ES-I3 (cell line): Measurements from ENCODE around the gene PRKG1.
"Not testable (repeated sequence)": the region's sequence is repeated elsewhere in the genome, so short reads cannot be mapped to it uniquely, and the experiment has no call there.

Experiments used
- H3K36me3 ChIP-seq: 2 replicates; pipeline ENCODE4 v1.6.1; 2013; ENCODE audit warnings: mild to moderate bottlenecking, low read length, control low read depth, moderate library complexity; ENCODE audit not compliant: insufficient read depth
- H3K4me1 ChIP-seq: 2 replicates; pipeline ENCODE4 v1.6.1; 2013; ENCODE audit warnings: mild to moderate bottlenecking, control low read depth, low read length; ENCODE audit not compliant: insufficient read depth
- H3K9ac ChIP-seq: 2 replicates; pipeline ENCODE4 v1.6.1; 2013; ENCODE audit warnings: low read depth, mild to moderate bottlenecking, low read length, moderate library complexity
- H3K9me3 ChIP-seq: 2 replicates; pipeline ENCODE4 v1.6.1; 2013; ENCODE audit warnings: mild to moderate bottlenecking, low read length, moderate library complexity; ENCODE audit not compliant: control insufficient read depth, insufficient read depth

The PRKG1 gene

DNA sequence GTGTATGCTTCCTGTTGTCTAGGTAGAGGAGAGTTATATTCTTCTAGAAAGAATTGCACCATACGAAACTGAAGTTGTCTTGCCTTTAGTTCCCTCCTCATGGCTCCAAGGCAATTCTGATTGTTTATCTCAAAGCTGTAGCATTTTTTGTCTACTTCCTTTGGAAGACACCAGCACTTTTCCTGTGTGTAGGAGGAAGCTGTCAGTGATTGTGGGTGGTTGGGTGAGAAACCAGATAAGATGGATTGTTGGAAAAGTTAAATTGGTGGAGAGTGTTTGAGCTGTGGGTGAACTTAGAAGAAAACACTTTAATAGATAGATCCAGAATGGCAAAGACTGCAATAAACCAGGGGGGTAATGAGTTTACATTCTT is 637.2 kb downstream of the PRKG1 start:
- Histone ChIP-seq H3K4me1 (peaks cover 6% of the 10 kb centered on the region; the same call in 1 of the 2 replicates), H3K9ac (no peak overlapping the region), H3K36me3 (no peaks in the 10 kb centered on the region), H3K9me3 (no peaks in the 10 kb centered on the region)

- Histone ChIP-seq H3K36me3 (no peaks in the 10 kb centered on the region), H3K4me1 (peaks cover 6% of the 10 kb centered on the region), H3K9me3 (no peaks in the 10 kb centered on the region), H3K9ac (no peak overlapping the region)
These were observed 642.7 kb downstream of the PRKG1 start for GRCh38 chr10:51716981-51717380.

GRCh38 chr10:51718804-51719291 is 644.6 kb downstream of the PRKG1 start:
- Histone ChIP-seq H3K36me3 (no peaks in the 10 kb centered on the region), H3K4me1 (peaks cover 6% of the 10 kb centered on the region), H3K9ac (no peak overlapping the region), H3K9me3 (no peaks in the 10 kb centered on the region)

DNA sequence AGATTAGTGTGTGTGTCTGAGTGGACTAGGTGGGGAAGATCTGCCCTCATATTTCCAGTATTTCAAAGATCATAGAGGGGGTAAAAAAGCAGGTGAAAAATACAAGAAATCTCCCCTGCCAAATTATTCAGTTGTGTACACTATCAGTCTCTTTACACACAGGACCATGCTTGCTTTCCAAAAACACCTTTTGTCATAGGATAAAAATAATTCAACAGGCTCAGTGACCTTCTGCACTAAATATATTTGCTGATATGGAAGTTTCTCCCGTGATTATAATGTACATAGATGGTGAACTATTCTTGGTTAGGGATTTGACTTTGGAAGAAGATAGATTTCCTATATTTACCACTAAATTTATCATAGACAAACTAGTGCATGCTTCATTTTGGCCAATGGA is 649.8 kb downstream of the PRKG1 start:
- H3K4me1 ChIP-seq, result peaks cover 2% of the 10 kb centered on the region
- no peaks in the 10 kb centered on the region for H3K9me3 ChIP-seq
- H3K9ac ChIP-seq, result no peak overlapping the region
- no peaks in the 10 kb centered on the region for H3K36me3 ChIP-seq

DNA sequence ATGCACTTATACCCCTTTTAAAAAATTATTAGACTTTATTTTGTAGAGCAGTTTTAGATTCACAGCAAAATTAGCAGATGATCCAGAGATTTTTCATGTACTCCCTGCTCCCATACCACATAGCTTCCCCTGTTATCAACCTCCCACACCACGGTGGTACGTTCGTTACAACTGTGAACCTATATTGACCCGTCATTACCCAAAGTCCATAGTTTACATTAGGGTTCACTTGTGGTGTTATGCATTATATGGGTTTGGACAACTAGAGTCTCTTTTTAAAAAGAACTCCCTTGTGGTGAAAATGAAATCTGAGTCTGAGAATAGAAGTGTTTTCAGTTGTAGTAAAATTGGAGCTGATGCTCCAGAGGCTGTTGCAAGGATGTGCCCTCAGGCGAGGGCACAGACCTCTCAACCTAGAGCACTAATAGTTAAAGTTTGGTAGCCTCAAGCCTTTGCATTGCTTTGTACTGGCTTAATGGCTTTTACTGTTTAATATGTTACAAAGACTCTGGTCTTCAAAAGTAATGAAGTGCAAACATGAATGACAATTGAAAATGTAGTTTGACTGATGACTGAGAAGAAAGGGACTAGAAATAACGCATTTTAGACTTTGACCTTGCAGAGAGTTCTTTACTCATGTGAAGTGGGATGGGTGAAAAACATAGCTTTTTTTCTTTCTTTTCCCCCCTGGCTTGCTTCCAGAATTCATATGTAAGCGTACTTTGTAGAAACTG is 655.7 kb downstream of the PRKG1 start:
- Histone ChIP-seq H3K9ac (no peak overlapping the region), H3K9me3 (no peaks in the 10 kb centered on the region), H3K36me3 (no peaks in the 10 kb centered on the region), H3K4me1 (peaks cover 5% of the 10 kb centered on the region; the same call in 1 of the 2 replicates)

DNA sequence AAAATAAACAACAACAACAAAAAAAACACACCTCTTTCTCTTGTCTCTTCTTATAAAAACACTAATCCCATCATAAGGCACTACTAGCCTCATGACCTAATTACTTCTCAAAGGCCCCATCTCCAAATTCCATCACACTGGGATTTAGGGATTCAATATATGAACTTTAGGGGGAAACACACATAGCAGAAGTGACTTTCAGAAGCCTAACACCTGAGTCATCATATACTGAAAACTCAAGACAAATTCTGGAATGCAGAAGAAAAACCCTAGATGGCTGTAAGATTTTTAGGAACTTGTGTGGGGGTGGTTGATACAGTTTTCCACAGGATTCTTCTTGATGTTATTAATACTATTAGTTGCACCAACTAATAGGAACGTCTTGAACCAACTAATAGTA is 658.8 kb downstream of the PRKG1 start:
- H3K9ac ChIP-seq, result no peak overlapping the region
- peaks cover 5% of the 10 kb centered on the region; the same call in 1 of the 2 replicates for H3K4me1 ChIP-seq
- no peaks in the 10 kb centered on the region for H3K36me3 ChIP-seq
- H3K9me3 ChIP-seq, result no peaks in the 10 kb centered on the region

DNA sequence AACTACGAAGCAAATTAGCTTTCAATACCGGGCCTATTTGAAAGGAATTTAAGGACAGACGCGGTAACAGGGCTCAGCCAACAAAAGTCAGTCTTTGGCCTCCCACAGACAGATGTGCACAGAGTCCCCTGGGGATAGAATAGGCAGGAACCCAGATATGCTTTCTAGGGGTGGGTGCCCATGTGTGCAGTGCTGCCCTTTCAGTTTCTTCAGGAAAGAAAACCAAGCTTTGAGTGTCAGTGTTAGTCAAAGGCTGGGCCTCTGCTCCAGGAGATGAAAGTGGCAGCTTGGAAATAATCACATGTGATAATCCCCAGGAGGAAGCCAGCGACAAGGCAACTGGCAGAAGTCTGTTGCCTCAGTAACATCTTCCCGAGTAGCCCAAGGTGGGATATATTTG is 668.9 kb downstream of the PRKG1 start:
- no peak overlapping the region for H3K9ac ChIP-seq
- H3K4me1 ChIP-seq, result peaks cover 3% of the 10 kb centered on the region
- no peaks in the 10 kb centered on the region for H3K36me3 ChIP-seq

DNA sequence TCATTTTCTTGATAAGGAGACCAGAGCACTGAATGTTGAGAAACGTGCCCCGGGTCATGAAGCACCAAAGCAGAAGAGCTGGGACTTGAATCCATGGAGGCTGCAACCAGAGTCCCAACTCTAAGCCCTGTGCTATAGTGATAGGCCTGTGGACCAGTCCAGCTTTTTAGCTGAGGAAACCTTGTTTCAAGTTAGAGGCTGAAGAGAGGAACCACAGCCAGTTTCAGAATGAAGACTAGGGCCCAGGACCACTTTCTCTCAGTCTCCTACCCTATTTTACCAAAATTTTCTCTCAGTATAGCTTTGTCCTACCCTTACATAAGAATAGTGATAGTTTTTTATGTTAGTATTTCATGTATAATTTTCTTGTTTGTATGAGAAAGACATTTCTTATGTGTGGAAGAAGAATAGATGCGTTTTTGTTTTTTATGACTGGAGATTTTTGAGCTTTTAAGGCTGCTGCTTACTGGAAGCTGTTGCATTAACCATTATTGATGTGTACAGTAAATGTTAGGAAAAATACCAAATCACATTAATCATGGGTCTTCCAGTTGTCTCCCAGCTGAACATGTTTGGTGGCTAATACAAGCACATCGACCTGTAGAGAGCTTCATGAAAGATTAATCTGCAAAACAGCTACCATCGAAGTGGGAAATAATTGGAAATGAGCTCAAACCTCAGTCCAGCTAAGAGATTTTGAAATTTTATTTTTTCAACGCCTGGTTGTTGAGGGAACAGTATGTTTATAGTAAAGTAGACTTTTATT is 670.1 kb downstream of the PRKG1 start:
- peaks cover 3% of the 10 kb centered on the region for H3K4me1 ChIP-seq
- no peak overlapping the region for H3K9ac ChIP-seq
- H3K36me3 ChIP-seq, result no peaks in the 10 kb centered on the region
- no peaks in the 10 kb centered on the region for H3K9me3 ChIP-seq

More for the DNA sequence above, 668.9 kb downstream of the PRKG1 start:
- no peaks in the 10 kb centered on the region for H3K9me3 ChIP-seq

- H3K9ac ChIP-seq, result no peak overlapping the region
- H3K9me3 ChIP-seq, result no peaks in the 10 kb centered on the region
- no peaks in the 10 kb centered on the region for H3K36me3 ChIP-seq
- peaks cover 3% of the 10 kb centered on the region for H3K4me1 ChIP-seq
These were observed 671.1 kb downstream of the PRKG1 start for GRCh38 chr10:51745397-51745796.

- H3K4me1 ChIP-seq, result peaks cover 3% of the 10 kb centered on the region
- no peaks in the 10 kb centered on the region for H3K9me3 ChIP-seq
- H3K36me3 ChIP-seq, result no peaks in the 10 kb centered on the region
- no peak overlapping the region for H3K9ac ChIP-seq
These were observed 672.9 kb downstream of the PRKG1 start for GRCh38 chr10:51747216-51747615.

DNA sequence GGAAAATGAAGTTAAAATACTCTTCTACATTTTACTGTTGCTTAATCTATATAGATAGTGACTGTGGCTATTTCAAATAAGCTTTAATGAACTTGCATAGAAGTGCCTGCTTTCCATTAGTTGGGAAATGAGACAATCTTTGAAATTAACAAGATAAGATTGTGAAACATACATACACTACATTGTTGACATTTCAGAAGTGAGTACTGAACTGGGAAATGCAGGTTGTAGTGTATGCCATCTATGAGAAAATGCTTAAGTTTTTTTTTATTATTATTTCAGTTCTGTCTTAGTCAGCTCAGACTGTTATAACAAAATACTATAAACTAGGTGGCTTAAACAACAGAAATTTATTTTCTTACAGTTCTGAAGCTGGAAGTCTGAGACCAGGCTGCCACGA is 674.7 kb downstream of the PRKG1 start:
- no peak overlapping the region for H3K9ac ChIP-seq
- no peaks in the 10 kb centered on the region for H3K9me3 ChIP-seq
- H3K36me3 ChIP-seq, result no peaks in the 10 kb centered on the region
- H3K4me1 ChIP-seq, result peaks cover 3% of the 10 kb centered on the region

DNA sequence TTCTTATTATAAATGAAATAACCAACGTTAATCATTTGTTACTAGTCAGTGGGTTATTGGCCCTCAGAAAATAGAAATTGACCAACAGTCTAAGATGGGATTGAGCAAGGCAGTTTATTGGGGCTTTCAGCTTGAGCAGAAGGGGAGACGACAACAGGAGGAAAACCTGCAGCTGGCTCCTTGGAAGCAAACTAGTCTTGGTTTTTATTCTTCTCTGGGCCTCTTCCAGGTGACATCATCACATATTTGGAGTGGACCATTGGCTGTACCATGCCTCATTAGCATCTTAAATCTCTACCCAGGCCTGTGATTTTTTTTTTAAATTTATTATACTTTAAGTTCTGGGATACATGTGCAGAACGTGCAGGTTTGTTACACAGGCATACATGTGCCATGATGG is 684.1 kb downstream of the PRKG1 start:
- H3K36me3 ChIP-seq, result no peaks in the 10 kb centered on the region
- H3K9ac ChIP-seq, result no peak overlapping the region
- no peaks in the 10 kb centered on the region for H3K9me3 ChIP-seq
- no peaks in the 10 kb centered on the region for H3K4me1 ChIP-seq

- H3K9ac ChIP-seq, H3K4me1 ChIP-seq, H3K36me3 ChIP-seq, H3K9me3 ChIP-seq: not testable (repeated sequence)
These were observed 684.6 kb downstream of the PRKG1 start for GRCh38 chr10:51758838-51759237.

GRCh38 chr10:51759896-51760534 is 685.7 kb downstream of the PRKG1 start:
- Histone ChIP-seq H3K4me1 (no peaks in the 10 kb centered on the region), H3K36me3 (no peaks in the 10 kb centered on the region), H3K9me3 (no peaks in the 10 kb centered on the region), H3K9ac (no peak overlapping the region)
